NB4 (cell line): Measurements from ENCODE around the gene STX18.

Source experiments
- POLR2A ChIP-seq: IDR thresholded peaks from 2 replicates; pipeline ENCODE4 v1.6.1; 2011; ENCODE audit warnings: mild to moderate bottlenecking; ENCODE audit not compliant: insufficient read length; ENCODE audit errors: extremely low read depth
- TF ChIP-seq, protein P1 (sequence below): IDR thresholded peaks from one replicate; pipeline ENCODE4 v1.5.1; 2012; ENCODE audit warnings: low read depth, low read length
- TF ChIP-seq, protein P2 (sequence below): IDR thresholded peaks from 2 replicates; pipeline ENCODE4 v1.6.1; 2011; ENCODE audit warnings: low read depth, low read length

DNA sequence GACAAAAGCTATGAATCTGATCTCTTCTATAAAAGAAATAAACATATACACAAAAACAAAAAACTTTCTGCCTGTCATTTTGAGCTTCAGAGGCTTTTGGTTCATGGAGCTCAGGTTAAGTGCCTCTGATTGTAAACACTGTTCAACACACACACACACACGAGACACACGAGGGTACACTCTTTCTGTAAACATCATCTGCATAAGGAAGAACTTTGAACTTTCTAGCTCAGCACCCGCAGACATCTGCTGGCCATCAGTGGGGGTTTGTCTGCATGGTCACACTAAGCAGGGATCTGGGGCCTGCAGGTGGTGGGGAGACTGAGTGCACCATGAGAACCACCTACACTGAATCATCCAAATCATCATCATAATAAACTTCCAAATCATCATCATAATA, 54.9 kb downstream of the STX18 start:
- TF ChIP-seq, protein P1, sequence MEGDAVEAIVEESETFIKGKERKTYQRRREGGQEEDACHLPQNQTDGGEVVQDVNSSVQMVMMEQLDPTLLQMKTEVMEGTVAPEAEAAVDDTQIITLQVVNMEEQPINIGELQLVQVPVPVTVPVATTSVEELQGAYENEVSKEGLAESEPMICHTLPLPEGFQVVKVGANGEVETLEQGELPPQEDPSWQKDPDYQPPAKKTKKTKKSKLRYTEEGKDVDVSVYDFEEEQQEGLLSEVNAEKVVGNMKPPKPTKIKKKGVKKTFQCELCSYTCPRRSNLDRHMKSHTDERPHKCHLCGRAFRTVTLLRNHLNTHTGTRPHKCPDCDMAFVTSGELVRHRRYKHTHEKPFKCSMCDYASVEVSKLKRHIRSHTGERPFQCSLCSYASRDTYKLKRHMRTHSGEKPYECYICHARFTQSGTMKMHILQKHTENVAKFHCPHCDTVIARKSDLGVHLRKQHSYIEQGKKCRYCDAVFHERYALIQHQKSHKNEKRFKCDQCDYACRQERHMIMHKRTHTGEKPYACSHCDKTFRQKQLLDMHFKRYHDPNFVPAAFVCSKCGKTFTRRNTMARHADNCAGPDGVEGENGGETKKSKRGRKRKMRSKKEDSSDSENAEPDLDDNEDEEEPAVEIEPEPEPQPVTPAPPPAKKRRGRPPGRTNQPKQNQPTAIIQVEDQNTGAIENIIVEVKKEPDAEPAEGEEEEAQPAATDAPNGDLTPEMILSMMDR = no peak
- TF ChIP-seq POLR2A = no peak
- TF ChIP-seq, protein P2, sequence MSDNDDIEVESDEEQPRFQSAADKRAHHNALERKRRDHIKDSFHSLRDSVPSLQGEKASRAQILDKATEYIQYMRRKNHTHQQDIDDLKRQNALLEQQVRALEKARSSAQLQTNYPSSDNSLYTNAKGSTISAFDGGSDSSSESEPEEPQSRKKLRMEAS = no peak
